Kidney epithelial cell (primary cell): ENCODE results near the gene AXL. TPM values are rescaled to one million over a fixed set of nuclear protein-coding genes. Genes with fewer than 3 reads are reported as not detected.

ENCODE experiments used
- DNase-seq: peaks from one replicate; pipeline ENCODE4 v3.0.0-alpha.2; 2010; ENCODE audit warnings: low read depth
- H3K27me3 ChIP-seq: 2 replicates; pipeline ENCODE4 v1.6.0; 2011; ENCODE audit warnings: low read length; ENCODE audit not compliant: control insufficient read depth, insufficient read depth
- H3K36me3 ChIP-seq: 2 replicates; pipeline ENCODE4 v1.5.1; 2011; ENCODE audit warnings: low read length; ENCODE audit not compliant: control insufficient read depth, insufficient read depth
- H3K4me3 ChIP-seq: 2 replicates; pipeline ENCODE4 v1.5.1; 2011; ENCODE audit warnings: low read depth, mild to moderate bottlenecking, control low read depth, low read length
- total RNA-seq: library from RNA; depleted of rRNA; stranded (reverse); fragments of >200 nt; gene quantifications from 2 replicates; pipeline ENCODE4 v1.2.3, GENCODE V29; 2015
- TF ChIP-seq, protein P1 (sequence below): IDR thresholded peaks from 2 replicates; pipeline ENCODE4 v1.5.1; 2011; ENCODE audit warnings: mild to moderate bottlenecking, moderate library complexity, low read length, control low read depth, inconsistent platforms; ENCODE audit not compliant: insufficient read depth, poor library complexity, severe bottlenecking

The AXL gene
- total RNA-seq, 1 donor from 2014 or later = 128 TPM

- DNase-seq = no peak
- Histone ChIP-seq H3K36me3 (no peaks in the 10 kb centered on the region), H3K27me3 (no peaks in the 10 kb centered on the region), H3K4me3 (peak overlapping the region; percentile 38)
- TF ChIP-seq, protein P1, sequence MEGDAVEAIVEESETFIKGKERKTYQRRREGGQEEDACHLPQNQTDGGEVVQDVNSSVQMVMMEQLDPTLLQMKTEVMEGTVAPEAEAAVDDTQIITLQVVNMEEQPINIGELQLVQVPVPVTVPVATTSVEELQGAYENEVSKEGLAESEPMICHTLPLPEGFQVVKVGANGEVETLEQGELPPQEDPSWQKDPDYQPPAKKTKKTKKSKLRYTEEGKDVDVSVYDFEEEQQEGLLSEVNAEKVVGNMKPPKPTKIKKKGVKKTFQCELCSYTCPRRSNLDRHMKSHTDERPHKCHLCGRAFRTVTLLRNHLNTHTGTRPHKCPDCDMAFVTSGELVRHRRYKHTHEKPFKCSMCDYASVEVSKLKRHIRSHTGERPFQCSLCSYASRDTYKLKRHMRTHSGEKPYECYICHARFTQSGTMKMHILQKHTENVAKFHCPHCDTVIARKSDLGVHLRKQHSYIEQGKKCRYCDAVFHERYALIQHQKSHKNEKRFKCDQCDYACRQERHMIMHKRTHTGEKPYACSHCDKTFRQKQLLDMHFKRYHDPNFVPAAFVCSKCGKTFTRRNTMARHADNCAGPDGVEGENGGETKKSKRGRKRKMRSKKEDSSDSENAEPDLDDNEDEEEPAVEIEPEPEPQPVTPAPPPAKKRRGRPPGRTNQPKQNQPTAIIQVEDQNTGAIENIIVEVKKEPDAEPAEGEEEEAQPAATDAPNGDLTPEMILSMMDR = no peak
These were observed 25.4 kb upstream of the AXL start for GRCh38 chr19:41193430-41194156.

GRCh38 chr19:41194157-41194552, 24.9 kb upstream of the AXL start:
- TF ChIP-seq, protein P1 = no peak
- no peak overlapping the region for H3K4me3 ChIP-seq
- no peaks in the 10 kb centered on the region for H3K27me3 ChIP-seq
- DNase-seq = no peak
- no peaks in the 10 kb centered on the region for H3K36me3 ChIP-seq

- no peak overlapping the region for H3K4me3 ChIP-seq
- no peaks in the 10 kb centered on the region for H3K27me3 ChIP-seq
- no peaks in the 10 kb centered on the region for H3K36me3 ChIP-seq
- no peak for DNase-seq
- TF ChIP-seq, protein P1 = no peak
These were observed 23.1 kb upstream of the AXL start for GRCh38 chr19:41195675-41196497.

GRCh38 chr19:41198559-41198958, 20.5 kb upstream of the AXL start:
- Histone ChIP-seq H3K27me3 (no peaks in the 10 kb centered on the region), H3K4me3 (no peak overlapping the region), H3K36me3 (no peaks in the 10 kb centered on the region)
- DNase-seq = no peak
- TF ChIP-seq, protein P1 = no peak

DNA sequence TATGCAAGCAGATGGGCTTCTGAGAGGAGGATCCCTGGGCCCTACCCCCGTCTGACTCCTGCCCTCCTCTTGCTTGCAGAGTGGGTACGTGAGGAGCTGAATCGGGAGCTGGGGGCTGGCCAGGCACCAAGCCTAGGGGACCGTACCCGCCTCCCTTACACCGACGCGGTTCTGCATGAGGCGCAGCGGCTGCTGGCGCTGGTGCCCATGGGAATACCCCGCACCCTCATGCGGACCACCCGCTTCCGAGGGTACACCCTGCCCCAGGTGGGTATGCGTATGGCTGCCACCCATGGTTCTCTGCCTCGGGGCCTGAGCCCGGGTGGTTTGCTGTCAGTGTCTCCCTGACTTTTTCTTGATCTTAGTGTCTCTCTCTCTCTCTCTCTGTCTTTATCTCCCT, 15.7 kb upstream of the AXL start:
- Histone ChIP-seq H3K36me3 (no peaks in the 10 kb centered on the region), H3K27me3 (no peaks in the 10 kb centered on the region), H3K4me3 (no peak overlapping the region)
- TF ChIP-seq, protein P1 = no peak
- DNase-seq = no peak
